HL-60 (cell line): Measurements from ENCODE around the gene MLC1.

Experiments used
- DNase-seq, 2 experiments: peaks; one replicate each; pipeline ENCODE4 v3.0.0-alpha.2; 2010 to 2020; ENCODE audit warnings: low read depth in 1 of 2, low spot score in 1 of 2
- H3K27ac ChIP-seq: fragments of 250-450 bp; sonication (Bioruptor Pico); replicated peaks from 2 replicates; pipeline ENCODE4 v1.5.1; 2020; ENCODE audit warnings: mild to moderate bottlenecking, moderate library complexity
- H3K27me3 ChIP-seq: fragments of 250-450 bp; sonication (Bioruptor Pico); 2 replicates; pipeline ENCODE4 v1.5.1; 2021; ENCODE audit warnings: mild to moderate bottlenecking, moderate library complexity; ENCODE audit not compliant: insufficient read depth, poor library complexity, severe bottlenecking
- H3K4me3 ChIP-seq: replicated peaks from 2 replicates; pipeline ENCODE4 v1.5.1; 2011; ENCODE audit warnings: mild to moderate bottlenecking, control low read depth, low read length; ENCODE audit not compliant: insufficient read depth
- CTCF ChIP-seq: IDR thresholded peaks from one replicate; pipeline ENCODE4 v1.5.1; 2011; ENCODE audit warnings: low read length, control low read depth, inconsistent platforms; ENCODE audit not compliant: insufficient read depth
- GABPA ChIP-seq: IDR thresholded peaks from 2 replicates; pipeline ENCODE4 v1.6.1; 2012; ENCODE audit warnings: low read depth
- POLR2AphosphoS5 ChIP-seq: IDR thresholded peaks from 2 replicates; pipeline ENCODE4 v1.6.1; 2012; ENCODE audit warnings: low read depth
- REST ChIP-seq: IDR thresholded peaks from 2 replicates; pipeline ENCODE4 v1.6.1; 2012; ENCODE audit warnings: low read depth; ENCODE audit not compliant: insufficient replicate concordance
- SPI1 ChIP-seq: IDR thresholded peaks from 2 replicates; pipeline ENCODE4 v1.6.1; 2012; ENCODE audit warnings: low read depth, mild to moderate bottlenecking, borderline replicate concordance

MLC1 gene

GRCh38 chr22:50046019-50046415 is 39.2 kb downstream of the MLC1 start:
- no peak overlapping the region for H3K27ac ChIP-seq
- peaks cover 12% of the 10 kb centered on the region for H3K27me3 ChIP-seq
- no peak for DNase-seq
- no peak overlapping the region for H3K4me3 ChIP-seq
- TF ChIP-seq REST: no peak
- TF ChIP-seq SPI1: no peak
- TF ChIP-seq GABPA: no peak
- no peak for TF ChIP-seq POLR2AphosphoS5

GRCh38 chr22:50045211-50046018 is 39.8 kb downstream of the MLC1 start:
- TF ChIP-seq SPI1 (no peak), CTCF (no peak), GABPA (no peak), REST (no peak), POLR2AphosphoS5 (no peak)
- Histone ChIP-seq H3K27me3 (peaks cover 12% of the 10 kb centered on the region), H3K27ac (no peak overlapping the region), H3K4me3 (no peak overlapping the region)
- no peak for DNase-seq

GRCh38 chr22:50044485-50045118 is 40.6 kb downstream of the MLC1 start:
- DNase-seq: no peak
- Histone ChIP-seq H3K27me3 (peaks cover 12% of the 10 kb centered on the region), H3K27ac (no peak overlapping the region), H3K4me3 (no peak overlapping the region)
- TF ChIP-seq CTCF (no peak), REST (no peak), SPI1 (no peak), GABPA (no peak), POLR2AphosphoS5 (no peak)
